ENCODE measurements around the gene CEP85.

GRCh38 chr1:26188477-26188876 is 45.5 kb upstream of the CEP85 start:
- TF ChIP-seq CTCF (IDR thresholded peaks at IDR 0.05 in 2 of 3, conservative IDR thresholded peaks at IDR 0.05 in 1 of 3; ENCODE audit: borderline replicate concordance in 1 of 3, insufficient read depth in 1 of 3, low read depth in 2 of 3, low read length in 2 of 3) (no peak), POLR2A (IDR thresholded peaks at IDR 0.05; ENCODE audit: borderline replicate concordance, extremely low read depth, insufficient read depth, insufficient read length) (no peak), CEBPB (IDR thresholded peaks at IDR 0.05; ENCODE audit: low read depth) (no peak), EZH2phosphoT487 (IDR thresholded peaks at IDR 0.05; ENCODE audit: borderline replicate concordance) (no peak), ZBTB33 (IDR thresholded peaks at IDR 0.05; ENCODE audit: extremely low read depth, insufficient replicate concordance, low read length) (no peak), EZH2 (IDR thresholded peaks at IDR 0.05) (no peak), POLR2AphosphoS5 (IDR thresholded peaks at IDR 0.05; ENCODE audit: low read depth, low read length) (no peak), SIN3A (IDR thresholded peaks at IDR 0.05; ENCODE audit: low read depth) (no peak), MAX (IDR thresholded peaks at IDR 0.05) (no peak), ELF1 (IDR thresholded peaks at IDR 0.05; ENCODE audit: borderline replicate concordance, low read depth) (no peak), REST (IDR thresholded peaks at IDR 0.05; ENCODE audit: low read depth) (no peak), SP1 (IDR thresholded peaks at IDR 0.05; ENCODE audit: low read depth) (no peak), YY1 (IDR thresholded peaks at IDR 0.05; ENCODE audit: extremely low read depth, insufficient replicate concordance, low read depth, low read length) (no peak), RAD21 (IDR thresholded peaks at IDR 0.05; ENCODE audit: low read depth) (no peak)
